Amniotic stem cell (primary cell): ENCODE measurements around the gene GPR55.
"Not testable (repeated sequence)": the region's sequence is repeated elsewhere in the genome, so short reads cannot be mapped to it uniquely, and the experiment has no call there.

Experiments used
- DNase-seq: peaks from one replicate; lab custom pipeline; 2025; lab: John Stamatoyannopoulos, UW

The GPR55 gene, protein sequence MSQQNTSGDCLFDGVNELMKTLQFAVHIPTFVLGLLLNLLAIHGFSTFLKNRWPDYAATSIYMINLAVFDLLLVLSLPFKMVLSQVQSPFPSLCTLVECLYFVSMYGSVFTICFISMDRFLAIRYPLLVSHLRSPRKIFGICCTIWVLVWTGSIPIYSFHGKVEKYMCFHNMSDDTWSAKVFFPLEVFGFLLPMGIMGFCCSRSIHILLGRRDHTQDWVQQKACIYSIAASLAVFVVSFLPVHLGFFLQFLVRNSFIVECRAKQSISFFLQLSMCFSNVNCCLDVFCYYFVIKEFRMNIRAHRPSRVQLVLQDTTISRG

DNA sequence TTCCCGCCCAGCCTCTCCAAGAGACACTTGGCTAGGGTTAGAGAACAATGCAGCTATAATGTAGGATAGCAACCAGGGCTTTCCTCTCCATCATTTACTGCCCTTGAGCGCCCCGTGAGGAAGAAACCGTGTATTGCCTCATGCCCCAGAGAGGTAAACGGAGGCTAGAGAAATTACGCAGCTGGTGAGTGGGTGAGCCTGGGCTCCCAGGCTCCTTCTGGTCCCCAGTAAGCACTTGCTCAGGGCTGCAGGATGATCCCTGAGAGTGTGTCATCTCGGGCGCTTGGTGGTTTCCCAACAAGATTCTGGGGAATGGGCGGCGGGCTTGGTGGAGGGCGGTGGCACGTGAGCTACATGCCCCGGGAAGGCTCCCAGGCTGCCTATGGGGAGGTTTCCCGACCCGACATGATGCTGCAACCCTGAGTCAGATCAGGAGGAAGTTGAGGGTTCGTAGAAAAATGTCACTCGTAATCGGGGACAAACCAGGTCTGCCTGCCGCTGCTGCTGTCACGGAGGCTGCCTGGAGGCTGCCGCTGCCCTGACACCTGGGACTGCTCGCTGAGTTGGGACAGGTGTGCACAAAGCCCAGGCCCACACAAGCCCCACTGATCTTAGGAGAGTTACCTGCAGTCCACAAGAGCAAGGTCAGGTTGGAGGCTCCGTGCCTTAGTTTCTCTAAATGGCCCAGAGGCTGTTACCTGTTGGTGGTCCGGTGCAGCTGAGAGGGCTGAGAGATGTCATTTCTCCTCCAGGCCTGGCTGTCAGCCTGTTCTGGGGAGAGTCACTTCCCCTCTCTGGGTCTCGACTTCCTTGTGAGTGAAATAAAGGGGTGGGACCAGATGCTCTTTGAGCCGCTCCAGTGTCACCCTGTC lies at the start of gene GPR55:
GPR55 (minus strand) TSS at position 773 of the 872 bp plus-strand sequence. CDS start 14,280 bp downstream, outside the sequence.
- DNase-seq: no peak

DNA sequence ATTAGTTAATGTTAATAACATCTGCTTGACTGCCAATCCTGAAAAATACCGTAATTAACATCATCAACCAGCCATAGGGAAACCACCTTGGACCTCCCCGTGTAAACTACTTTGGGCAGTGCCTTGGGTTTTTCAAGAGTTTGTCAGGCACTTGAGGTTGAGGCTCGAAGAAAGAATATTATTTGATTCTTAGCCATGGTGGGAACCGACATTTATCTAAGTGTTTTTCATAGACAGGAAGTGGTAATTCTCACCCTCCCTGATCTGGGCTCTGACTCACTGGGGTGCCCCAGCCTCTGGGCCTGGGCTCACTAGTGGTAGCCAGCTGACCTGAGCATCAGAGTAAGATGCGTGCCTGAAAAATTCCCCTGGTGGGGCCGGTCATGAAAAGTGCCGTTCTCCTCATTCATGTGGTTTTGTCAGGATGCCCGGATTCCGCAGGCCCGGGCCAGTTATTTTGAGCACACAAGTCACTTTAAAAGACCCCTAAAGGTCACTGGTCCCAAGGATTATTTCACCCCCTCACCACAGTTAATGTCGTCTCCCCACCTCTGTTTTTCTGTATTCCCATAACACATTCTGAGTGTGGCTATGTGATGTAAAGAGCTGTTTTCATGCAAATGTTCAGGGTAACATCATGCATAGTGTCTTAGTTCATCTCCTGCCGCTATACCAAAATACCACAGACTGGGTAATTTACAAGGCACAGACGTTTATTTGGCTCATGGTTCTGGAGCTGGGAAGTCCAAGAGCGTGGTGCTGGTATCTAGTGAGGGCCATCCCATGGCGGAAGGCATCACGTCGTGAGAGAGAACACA lies 49.3 kb upstream of the GPR55 start:
- DNase-seq: no peak

DNA sequence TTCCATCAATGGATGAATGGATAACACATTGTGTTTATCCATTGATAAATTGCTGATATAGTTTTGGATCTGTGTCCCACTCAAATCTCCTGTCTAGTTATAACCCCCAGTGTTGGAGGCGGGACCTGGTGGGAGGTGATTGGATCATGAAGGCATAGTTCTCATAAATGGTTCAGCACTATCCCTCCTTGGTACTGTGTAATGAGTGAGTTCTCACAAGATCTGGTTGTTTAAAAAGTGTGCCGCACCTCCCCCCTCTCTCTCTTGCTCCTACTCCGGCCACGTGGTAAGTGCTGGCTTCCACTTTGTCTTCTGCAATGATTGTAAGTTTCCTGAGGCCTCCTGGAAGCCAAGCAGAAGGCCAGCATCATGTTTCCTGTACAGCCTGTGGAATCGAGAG lies 47.0 kb upstream of the GPR55 start:
- no peak for DNase-seq

- DNase-seq: no peak
These were observed 44.6 kb upstream of the GPR55 start for GRCh38 chr2:230969659-230970015.

GRCh38 chr2:230968921-230969658 lies 44.0 kb upstream of the GPR55 start:
- no peak for DNase-seq

DNA sequence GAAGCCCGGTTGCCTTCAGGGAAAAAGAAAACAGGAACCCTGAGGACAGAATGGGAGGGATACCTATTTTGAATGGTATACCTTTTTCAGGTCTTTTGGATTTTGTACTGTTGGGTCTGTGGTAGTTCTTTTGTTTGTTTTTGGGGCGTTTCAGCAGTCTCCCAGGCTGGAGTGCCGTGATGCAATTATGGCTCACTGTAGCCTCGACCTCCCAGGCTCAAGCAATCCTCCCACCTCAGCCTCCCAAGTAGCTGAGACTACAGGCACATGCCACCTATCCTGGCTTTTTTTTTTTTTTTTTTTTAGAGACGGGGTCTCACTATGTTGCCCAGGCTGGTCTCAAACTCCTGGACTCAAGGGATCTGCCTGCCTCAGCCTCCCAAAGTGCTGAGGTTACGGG lies 43.3 kb upstream of the GPR55 start:
- not testable (repeated sequence) for DNase-seq

- DNase-seq: no peak
These were observed 42.1 kb upstream of the GPR55 start for GRCh38 chr2:230967113-230967512.

- no peak for DNase-seq
These were observed 39.2 kb upstream of the GPR55 start for GRCh38 chr2:230964136-230964730.

GRCh38 chr2:230961091-230961491 lies 36.0 kb upstream of the GPR55 start:
- DNase-seq: no peak

GRCh38 chr2:230960026-230960425 lies 35.0 kb upstream of the GPR55 start:
- no peak for DNase-seq

DNA sequence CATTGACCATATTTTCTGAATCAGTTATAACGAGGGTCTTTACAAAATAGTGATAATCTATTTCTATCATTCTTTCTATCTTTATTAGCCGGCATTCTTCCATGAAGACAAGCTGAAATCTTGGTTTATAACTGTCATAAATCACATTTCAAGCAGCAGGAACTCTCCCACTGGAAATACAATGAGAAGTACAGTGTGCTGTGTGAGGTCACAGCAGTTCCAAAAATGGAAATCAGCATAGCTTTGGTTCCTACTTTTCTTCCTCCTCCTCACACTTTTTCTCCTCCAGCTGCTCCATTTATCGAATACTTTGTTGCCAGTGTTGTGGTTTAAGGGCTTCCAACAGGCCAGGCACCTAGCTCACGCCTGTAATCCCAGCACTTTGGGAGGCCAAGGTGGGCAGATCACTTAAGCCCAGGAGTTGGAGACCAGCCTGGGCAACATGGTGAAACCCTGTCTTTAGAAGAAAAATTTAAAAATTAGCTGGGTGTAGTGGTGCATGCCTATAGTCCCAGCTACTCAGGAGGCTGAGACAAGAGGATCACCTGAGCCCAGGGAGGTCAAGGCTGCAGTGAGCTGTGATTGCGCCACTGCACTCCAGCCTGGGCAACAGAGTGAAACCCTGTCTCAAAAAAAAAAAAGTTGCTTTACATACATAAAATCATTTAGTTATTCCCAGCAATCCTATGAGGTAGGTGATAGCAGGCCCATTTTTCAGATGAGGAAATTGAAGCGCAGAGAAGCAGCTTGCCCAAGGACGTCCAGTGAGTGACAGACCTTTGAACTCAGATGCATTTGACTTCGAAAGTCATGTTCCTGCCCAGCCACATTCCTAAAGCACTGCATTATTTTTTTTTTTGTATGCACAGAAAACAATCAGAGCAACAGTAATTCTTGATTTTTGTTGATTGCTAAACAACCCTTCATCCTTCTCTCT lies 34.0 kb upstream of the GPR55 start:
- DNase-seq: no peak

DNA sequence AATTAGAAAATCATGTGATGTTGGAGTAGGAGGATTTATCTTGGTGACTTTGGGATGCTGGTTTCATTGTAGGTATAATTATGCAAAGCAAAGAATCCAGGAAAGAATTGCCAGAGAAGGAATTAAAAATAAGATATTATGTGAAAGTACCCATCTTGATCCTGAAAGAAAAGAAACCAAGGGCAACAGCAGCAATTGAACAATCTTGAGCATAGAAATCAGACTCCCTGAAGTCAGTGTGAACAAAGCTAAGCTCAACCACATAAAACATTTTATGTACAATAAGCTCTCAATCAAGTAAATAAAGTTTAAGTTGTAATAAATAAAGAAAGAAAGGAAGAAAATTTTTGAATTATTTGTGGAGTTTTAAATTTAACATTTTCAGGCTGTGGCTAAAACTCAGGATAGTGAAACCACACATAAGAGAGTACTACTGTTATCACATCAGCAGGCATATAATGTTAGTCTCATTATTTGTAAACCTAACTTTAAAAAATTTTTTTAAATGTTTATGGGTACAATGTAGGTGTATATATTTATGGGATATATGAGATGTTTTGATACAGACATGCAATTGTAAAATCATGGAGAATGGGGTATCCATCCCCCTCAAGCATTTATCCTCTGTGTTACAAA lies 32.8 kb upstream of the GPR55 start:
- no peak for DNase-seq

DNA sequence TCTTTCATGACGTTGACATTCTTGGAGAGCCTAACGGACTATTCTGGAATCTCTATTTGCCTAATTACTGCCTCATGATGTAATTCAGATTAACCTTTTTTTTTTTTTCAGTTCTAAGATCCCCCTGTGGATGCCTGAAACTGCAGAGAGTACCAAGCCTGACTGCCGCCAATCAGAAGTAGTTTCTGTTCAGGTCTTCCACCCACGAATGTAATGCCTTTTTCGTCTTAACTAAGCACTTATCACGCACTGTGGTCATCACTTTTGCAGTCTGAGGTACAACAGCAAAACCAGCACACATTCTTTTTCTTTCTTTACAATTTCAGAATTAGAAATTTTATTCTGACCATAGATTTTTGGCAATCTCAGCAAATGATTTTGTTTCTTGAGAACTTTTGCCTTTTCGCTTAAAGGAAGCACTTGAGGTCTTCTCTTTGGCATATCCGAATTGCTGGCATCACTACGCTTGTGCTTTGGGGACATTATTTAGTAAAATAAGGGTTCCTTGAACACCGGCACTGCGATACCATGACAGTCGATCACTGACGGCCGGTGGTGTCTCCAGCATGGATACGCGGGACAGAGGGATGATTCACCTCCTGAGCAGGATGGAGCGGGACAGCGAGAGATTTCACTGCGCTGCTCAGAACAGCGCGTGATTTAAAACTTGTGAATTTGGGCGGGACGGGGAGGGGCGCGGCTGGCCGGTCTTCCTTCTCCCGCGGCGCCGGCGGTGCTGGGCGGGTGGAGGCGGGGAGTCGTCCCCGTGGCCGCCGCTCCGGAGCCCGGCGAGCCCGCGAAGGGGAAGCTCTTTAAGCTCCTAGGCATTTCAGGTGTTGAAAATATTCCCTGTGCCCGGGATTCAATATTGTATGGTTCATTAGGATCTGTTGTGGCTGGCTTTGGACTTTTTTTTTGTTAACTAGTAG lies 32.0 kb upstream of the GPR55 start:
- peak; percentile 28 for DNase-seq

- no peak for DNase-seq
These were observed 30.2 kb upstream of the GPR55 start for GRCh38 chr2:230955163-230955737.

- no peak for DNase-seq
These were observed 29.7 kb upstream of the GPR55 start for GRCh38 chr2:230954746-230955145.

- no peak for DNase-seq
These were observed 28.8 kb upstream of the GPR55 start for GRCh38 chr2:230953845-230954244.

DNA sequence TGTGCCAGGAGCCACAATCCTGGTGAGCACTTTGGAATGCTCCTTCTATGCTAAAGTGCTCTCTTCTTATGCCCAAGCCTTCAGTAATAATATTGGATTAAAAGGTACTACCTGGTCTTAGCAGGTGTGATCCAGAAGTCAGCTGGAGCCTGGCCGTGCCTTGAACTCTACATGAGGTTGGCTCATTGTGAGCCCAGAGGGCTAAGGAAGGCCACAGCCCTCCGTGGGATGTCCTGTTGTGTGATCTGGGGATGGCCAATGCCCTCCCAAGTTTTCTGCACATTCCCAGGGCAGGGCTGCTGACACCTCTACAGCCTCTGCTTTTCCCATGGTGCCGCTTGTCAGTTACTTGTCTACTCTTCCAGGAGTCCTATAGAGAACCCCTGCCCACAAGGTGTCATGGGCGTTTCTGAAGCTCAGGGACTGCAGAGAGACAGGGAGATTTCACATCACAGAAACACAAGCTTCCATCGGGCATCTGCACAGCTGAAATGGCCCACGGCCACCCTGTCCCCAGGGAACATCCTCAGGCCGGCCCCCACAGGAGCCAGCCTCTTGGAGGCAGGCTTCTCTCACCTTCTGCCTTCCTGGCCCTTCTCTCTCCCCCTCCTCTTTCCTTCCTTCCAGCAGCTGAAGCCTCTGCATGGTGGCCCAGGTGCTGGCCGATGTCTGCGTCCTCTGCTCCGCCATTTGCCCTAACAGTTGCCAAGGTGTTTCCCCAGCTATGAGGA lies 27.3 kb upstream of the GPR55 start:
- DNase-seq: no peak

DNA sequence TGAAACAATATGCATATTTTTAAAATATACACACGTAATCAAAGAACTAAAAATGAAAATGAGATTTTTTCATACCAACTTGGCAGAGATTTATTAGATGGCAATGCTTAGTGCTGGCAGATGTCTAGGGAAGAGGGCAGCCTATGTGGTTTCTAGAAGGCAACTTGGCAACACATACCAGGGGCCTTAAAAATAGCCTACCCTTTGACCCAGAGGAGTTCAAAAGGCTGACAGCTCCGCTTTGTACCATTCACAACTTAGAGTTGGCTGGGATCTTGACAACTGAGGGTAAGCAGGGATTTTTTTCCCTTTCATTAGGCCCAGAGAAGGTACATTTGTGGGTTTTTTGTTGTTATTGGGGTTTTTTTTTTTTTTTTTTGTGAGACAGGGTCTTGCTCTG lies 26.4 kb upstream of the GPR55 start:
- DNase-seq: no peak
